Brain pericyte (primary cell): Measurements from ENCODE around the gene KRTAP12-2.
"Not testable (repeated sequence)": the region's sequence is repeated elsewhere in the genome, so short reads cannot be mapped to it uniquely, and the experiment has no call there.

ENCODE experiments used
- DNase-seq: peaks from one replicate; pipeline ENCODE4 v3.0.0-alpha.2; 2012; ENCODE audit warnings: low read depth, low spot score

The KRTAP12-2 gene

GRCh38 chr21:44650265-44650972, 16.3 kb downstream of the KRTAP12-2 start:
- DNase-seq = no peak

GRCh38 chr21:44649521-44650100, 17.1 kb downstream of the KRTAP12-2 start:
- DNase-seq = no peak

- DNase-seq = no peak
Observed at GRCh38 chr21:44648557-44649311, 18.0 kb downstream of the KRTAP12-2 start.

GRCh38 chr21:44647222-44647552, 19.5 kb downstream of the KRTAP12-2 start:
- no peak for DNase-seq

GRCh38 chr21:44646366-44647221, 20.1 kb downstream of the KRTAP12-2 start, which contains the start of gene KRTAP10-11:
Gene KRTAP10-11, plus strand, starts transcription at chr21:44646414. Its CDS starts 45 bp downstream, at chr21:44646459.
- DNase-seq = not testable (repeated sequence)

GRCh38 chr21:44644878-44645277, 21.8 kb downstream of the KRTAP12-2 start:
- DNase-seq = no peak

- DNase-seq = no peak
Observed at GRCh38 chr21:44643741-44644310, 22.9 kb downstream of the KRTAP12-2 start.

GRCh38 chr21:44640761-44641160, 26.0 kb downstream of the KRTAP12-2 start:
- DNase-seq = no peak

- no peak for DNase-seq
Observed at GRCh38 chr21:44639331-44639655, 27.4 kb downstream of the KRTAP12-2 start.

- DNase-seq = not testable (repeated sequence)
Observed at GRCh38 chr21:44638506-44639330, 28.0 kb downstream of the KRTAP12-2 start.

GRCh38 chr21:44637851-44638348, 28.8 kb downstream of the KRTAP12-2 start:
- DNase-seq = not testable (repeated sequence)

GRCh38 chr21:44637018-44637850, 29.5 kb downstream of the KRTAP12-2 start, which contains the start of gene KRTAP10-10:
Gene KRTAP10-10, plus strand, starts transcription at chr21:44637356. Its CDS starts 62 bp downstream, at chr21:44637418.
- DNase-seq = no peak

GRCh38 chr21:44636209-44637017, 30.3 kb downstream of the KRTAP12-2 start:
- DNase-seq = no peak

GRCh38 chr21:44632067-44632466, 34.7 kb downstream of the KRTAP12-2 start:
- no peak for DNase-seq

- DNase-seq = no peak
Observed at GRCh38 chr21:44630440-44630839, 36.3 kb downstream of the KRTAP12-2 start.

GRCh38 chr21:44628707-44629391, 37.9 kb downstream of the KRTAP12-2 start:
- DNase-seq = no peak

GRCh38 chr21:44627831-44628233, 38.9 kb downstream of the KRTAP12-2 start:
- DNase-seq = not testable (repeated sequence)
